ENCODE results near the gene LHX2.

DNA sequence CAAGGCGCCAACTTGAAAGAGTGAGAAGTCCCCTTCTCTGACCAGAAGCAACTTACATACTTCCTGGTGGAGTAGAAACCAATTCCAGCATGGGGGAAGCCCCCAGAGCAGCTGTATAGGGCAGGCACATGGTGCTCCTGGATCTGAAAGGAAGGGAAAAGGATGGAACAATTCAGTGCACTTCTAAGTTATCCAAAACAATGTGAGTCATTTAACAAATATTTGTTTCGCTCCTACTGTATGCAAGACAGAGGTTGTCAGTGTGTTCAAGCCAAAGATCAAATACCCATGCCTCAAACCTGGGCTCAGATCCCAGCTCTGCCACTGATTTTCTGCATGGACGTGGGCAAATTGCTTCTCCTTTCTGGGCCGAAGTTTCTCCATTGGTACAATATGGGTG, 67.1 kb downstream of the LHX2 start:
- TF ChIP-seq EP300 (IDR thresholded peaks at IDR 0.05; ENCODE audit: borderline replicate concordance in 1 of 2, low read depth in 1 of 2, low read length in 1 of 2) = no peak
- TF ChIP-seq, protein P1, sequence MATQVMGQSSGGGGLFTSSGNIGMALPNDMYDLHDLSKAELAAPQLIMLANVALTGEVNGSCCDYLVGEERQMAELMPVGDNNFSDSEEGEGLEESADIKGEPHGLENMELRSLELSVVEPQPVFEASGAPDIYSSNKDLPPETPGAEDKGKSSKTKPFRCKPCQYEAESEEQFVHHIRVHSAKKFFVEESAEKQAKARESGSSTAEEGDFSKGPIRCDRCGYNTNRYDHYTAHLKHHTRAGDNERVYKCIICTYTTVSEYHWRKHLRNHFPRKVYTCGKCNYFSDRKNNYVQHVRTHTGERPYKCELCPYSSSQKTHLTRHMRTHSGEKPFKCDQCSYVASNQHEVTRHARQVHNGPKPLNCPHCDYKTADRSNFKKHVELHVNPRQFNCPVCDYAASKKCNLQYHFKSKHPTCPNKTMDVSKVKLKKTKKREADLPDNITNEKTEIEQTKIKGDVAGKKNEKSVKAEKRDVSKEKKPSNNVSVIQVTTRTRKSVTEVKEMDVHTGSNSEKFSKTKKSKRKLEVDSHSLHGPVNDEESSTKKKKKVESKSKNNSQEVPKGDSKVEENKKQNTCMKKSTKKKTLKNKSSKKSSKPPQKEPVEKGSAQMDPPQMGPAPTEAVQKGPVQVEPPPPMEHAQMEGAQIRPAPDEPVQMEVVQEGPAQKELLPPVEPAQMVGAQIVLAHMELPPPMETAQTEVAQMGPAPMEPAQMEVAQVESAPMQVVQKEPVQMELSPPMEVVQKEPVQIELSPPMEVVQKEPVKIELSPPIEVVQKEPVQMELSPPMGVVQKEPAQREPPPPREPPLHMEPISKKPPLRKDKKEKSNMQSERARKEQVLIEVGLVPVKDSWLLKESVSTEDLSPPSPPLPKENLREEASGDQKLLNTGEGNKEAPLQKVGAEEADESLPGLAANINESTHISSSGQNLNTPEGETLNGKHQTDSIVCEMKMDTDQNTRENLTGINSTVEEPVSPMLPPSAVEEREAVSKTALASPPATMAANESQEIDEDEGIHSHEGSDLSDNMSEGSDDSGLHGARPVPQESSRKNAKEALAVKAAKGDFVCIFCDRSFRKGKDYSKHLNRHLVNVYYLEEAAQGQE (IDR thresholded peaks at IDR 0.05; ENCODE audit: low read depth, low read length) = no peak
- TF ChIP-seq, protein P2, sequence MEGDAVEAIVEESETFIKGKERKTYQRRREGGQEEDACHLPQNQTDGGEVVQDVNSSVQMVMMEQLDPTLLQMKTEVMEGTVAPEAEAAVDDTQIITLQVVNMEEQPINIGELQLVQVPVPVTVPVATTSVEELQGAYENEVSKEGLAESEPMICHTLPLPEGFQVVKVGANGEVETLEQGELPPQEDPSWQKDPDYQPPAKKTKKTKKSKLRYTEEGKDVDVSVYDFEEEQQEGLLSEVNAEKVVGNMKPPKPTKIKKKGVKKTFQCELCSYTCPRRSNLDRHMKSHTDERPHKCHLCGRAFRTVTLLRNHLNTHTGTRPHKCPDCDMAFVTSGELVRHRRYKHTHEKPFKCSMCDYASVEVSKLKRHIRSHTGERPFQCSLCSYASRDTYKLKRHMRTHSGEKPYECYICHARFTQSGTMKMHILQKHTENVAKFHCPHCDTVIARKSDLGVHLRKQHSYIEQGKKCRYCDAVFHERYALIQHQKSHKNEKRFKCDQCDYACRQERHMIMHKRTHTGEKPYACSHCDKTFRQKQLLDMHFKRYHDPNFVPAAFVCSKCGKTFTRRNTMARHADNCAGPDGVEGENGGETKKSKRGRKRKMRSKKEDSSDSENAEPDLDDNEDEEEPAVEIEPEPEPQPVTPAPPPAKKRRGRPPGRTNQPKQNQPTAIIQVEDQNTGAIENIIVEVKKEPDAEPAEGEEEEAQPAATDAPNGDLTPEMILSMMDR (IDR thresholded peaks at IDR 0.05) = no peak
- TF ChIP-seq TEAD4 (IDR thresholded peaks at IDR 0.05; ENCODE audit: borderline replicate concordance, insufficient read depth) = no peak
